Panc1 (cell line): ENCODE measurements around the gene BIRC6. TPM values are rescaled to one million over a fixed set of nuclear protein-coding genes. Genes with fewer than 3 reads are reported as not detected.

ENCODE experiments used
- ATAC-seq: fragments of 200-7000 bp; cut with Tn5 transposase; 2 replicates; pipeline ENCODE4 v1.9.1; 2020; ENCODE audit warnings: mild to moderate bottlenecking, moderate library complexity
- BruUV-seq: library from RNA; stranded (reverse); fragments of 400-500 nt; replicated peaks from 2 replicates; lab custom pipeline; 2021; lab: Mats Ljungman, UMichigan
- CTCF ChIA-PET: fragments of 300-600 bp; sonication (Branson Sonifier 250); formaldehyde crosslinking; loops from one replicate; lab custom pipeline; 2022; ENCODE audit warnings: antibody characterized with exemption; lab: Charles Lee
- POLR2A ChIA-PET: fragments of 300-600 bp; sonication (Branson Sonifier 250); formaldehyde crosslinking; loops from one replicate; lab custom pipeline; 2022; ENCODE audit warnings: antibody characterized with exemption; lab: Charles Lee
- DNase-seq: peaks from one replicate; pipeline ENCODE4 v3.0.0-alpha.2; 2010; ENCODE audit warnings: low read depth, low spot score
- H3K27ac ChIP-seq: 2 replicates; pipeline ENCODE4 v1.5.1; 2011; ENCODE audit warnings: mild to moderate bottlenecking, low read length, inconsistent platforms
- H3K27me3 ChIP-seq: fragments of 200-500 bp; sonication (Bioruptor generic); 2 replicates; pipeline ENCODE4 v1.6.0; 2014; ENCODE audit warnings: low read length, inconsistent platforms; ENCODE audit not compliant: control insufficient read depth, insufficient read depth
- H3K36me3 ChIP-seq: fragments of 200-500 bp; sonication (Bioruptor generic); 2 replicates; pipeline ENCODE4 v1.5.1; 2014; ENCODE audit warnings: inconsistent platforms, mild to moderate bottlenecking, low read length, moderate library complexity; ENCODE audit not compliant: control insufficient read depth, insufficient read depth
- H3K4me1 ChIP-seq: 2 replicates; pipeline ENCODE4 v1.5.1; 2011; ENCODE audit warnings: inconsistent platforms, mild to moderate bottlenecking, low read length, moderate library complexity; ENCODE audit not compliant: control insufficient read depth, insufficient read depth
- H3K4me3 ChIP-seq, 2 experiments: 2 replicates each; pipeline ENCODE4 v1.5.1; 2011 to 2012; ENCODE audit warnings: low read depth in 2 of 2, low read length in 2 of 2, mild to moderate bottlenecking in 2 of 2, inconsistent platforms in 1 of 2, moderate library complexity in 1 of 2
- H3K9me3 ChIP-seq: fragments of 200-500 bp; sonication (Bioruptor generic); 2 replicates; pipeline ENCODE4 v1.5.1; 2014; ENCODE audit warnings: low read depth, mild to moderate bottlenecking, inconsistent platforms, low read length, moderate library complexity; ENCODE audit not compliant: control insufficient read depth, insufficient read depth
- POLR2AphosphoS5 ChIP-seq: IDR thresholded peaks from 2 replicates; pipeline ENCODE4 v1.6.1; 2012; ENCODE audit warnings: mild to moderate bottlenecking, low read depth, low read length, moderate library complexity
- SIN3A ChIP-seq: IDR thresholded peaks from 2 replicates; pipeline ENCODE4 v1.6.1; 2012; ENCODE audit warnings: low read depth, mild to moderate bottlenecking, low read length, moderate library complexity, borderline replicate concordance; ENCODE audit not compliant: insufficient read depth
- TCF7L2 ChIP-seq: IDR thresholded peaks from 2 replicates; pipeline ENCODE4 v1.6.1; 2011; ENCODE audit warnings: mild to moderate bottlenecking, low read depth, low read length, inconsistent platforms
- in situ Hi-C: cut with HindIII; loops from 2 replicates; pipeline ENCODE4 v1.10.0; 2016; ENCODE audit warnings: low sequenced_read_pairs, low pct_unique_long_range_greater_than_20kb
- intact Hi-C: fragments of 100-400 bp; cut with micrococcal nuclease; formaldehyde crosslinking; loops from one replicate; pipeline ENCODE4 v1.10.0; 2022; ENCODE audit not compliant: unreplicated experiment
- total RNA-seq: library from RNA; stranded (reverse); gene quantifications from one replicate; pipeline ENCODE4 v1.2.1, GENCODE V29; 2021; ENCODE audit not compliant: unreplicated experiment
- TF ChIP-seq, protein P1 (sequence below): fragments of 450-650 bp; IDR thresholded peaks from 2 replicates; pipeline ENCODE4 v1.5.1; 2017; ENCODE audit warnings: mild to moderate bottlenecking
- TF ChIP-seq, protein P2 (sequence below), 2 experiments: IDR thresholded peaks; 2 replicates each; pipeline ENCODE4 v1.6.1; 2011 to 2012; ENCODE audit warnings: low read depth in 2 of 2, control low read depth in 1 of 2, low read length in 1 of 2, mild to moderate bottlenecking in 1 of 2, moderate library complexity in 1 of 2; ENCODE audit not compliant: insufficient read depth in 1 of 2

Gene BIRC6
- total RNA-seq, 1 experiment from 2014 or later, result 73.1 TPM

DNA sequence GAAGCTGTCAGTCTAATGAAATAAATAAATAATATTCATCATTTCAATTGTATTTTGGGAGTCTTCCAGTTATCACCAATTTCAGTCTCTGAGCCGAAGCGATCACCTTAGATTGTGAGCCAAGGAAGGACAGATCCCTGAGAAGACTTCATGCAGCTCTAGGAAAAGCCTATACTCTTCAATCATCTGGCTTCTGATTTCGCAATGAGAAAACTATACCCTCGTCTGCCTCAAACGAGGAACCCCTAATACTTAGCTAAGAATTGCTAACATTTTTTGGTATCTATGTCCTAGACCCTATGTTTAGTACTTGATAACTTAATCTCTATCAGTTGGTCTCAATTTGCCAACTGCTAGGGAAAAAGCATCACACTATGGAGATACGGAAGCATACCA is 266.5 kb downstream of the BIRC6 start:
- no peak for TF ChIP-seq SIN3A
- TF ChIP-seq POLR2AphosphoS5, result no peak
- TF ChIP-seq, protein P1, sequence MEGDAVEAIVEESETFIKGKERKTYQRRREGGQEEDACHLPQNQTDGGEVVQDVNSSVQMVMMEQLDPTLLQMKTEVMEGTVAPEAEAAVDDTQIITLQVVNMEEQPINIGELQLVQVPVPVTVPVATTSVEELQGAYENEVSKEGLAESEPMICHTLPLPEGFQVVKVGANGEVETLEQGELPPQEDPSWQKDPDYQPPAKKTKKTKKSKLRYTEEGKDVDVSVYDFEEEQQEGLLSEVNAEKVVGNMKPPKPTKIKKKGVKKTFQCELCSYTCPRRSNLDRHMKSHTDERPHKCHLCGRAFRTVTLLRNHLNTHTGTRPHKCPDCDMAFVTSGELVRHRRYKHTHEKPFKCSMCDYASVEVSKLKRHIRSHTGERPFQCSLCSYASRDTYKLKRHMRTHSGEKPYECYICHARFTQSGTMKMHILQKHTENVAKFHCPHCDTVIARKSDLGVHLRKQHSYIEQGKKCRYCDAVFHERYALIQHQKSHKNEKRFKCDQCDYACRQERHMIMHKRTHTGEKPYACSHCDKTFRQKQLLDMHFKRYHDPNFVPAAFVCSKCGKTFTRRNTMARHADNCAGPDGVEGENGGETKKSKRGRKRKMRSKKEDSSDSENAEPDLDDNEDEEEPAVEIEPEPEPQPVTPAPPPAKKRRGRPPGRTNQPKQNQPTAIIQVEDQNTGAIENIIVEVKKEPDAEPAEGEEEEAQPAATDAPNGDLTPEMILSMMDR, result no peak
- POLR2A ChIA-PET, result interaction anchor here (0.5 kb wide), 1 partner anchor 9 kb away, joined by 4 read pairs; no protein-coding TSS in a partner anchor
- ATAC-seq (no peak), DNase-seq (no peak)
- Histone ChIP-seq H3K36me3 (peaks cover 9% of the 10 kb centered on the region), H3K27ac (no peak overlapping the region), H3K4me1 (no peaks in the 10 kb centered on the region; the same call in 1 of the 2 replicates), H3K9me3 (no peaks in the 10 kb centered on the region), H3K4me3 (no peak overlapping the region), H3K27me3 (no peaks in the 10 kb centered on the region)
- in situ Hi-C loops (no loop called here), intact Hi-C loops (no loop called here)
- no TSS peak for BruUV-seq
- CTCF ChIA-PET, result no interaction called here

DNA sequence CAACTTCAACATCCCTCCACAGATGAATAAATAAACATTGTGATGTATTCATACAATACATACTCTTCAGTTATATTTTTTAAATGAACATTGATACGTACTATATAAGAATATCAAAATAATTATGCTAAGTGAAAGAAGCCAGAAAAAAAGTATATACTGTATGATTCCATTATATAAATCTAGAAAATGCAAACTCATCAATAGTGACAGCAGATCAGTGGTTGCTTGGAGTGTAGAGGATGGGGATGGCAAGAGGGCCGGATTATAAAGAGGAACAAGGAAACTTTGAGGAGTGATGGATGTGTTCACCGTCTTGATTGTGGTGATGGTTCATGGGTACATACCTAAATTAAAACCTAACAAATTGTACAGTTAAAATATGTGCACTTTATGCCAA is 268.0 kb downstream of the BIRC6 start:
- no peaks in the 10 kb centered on the region; the same call in 1 of the 2 replicates for H3K36me3 ChIP-seq
- POLR2A ChIA-PET, result no interaction called here
- H3K4me1 ChIP-seq, result no peaks in the 10 kb centered on the region; the same call in 1 of the 2 replicates
- BruUV-seq, result no TSS peak
- H3K4me3 ChIP-seq, result no peak overlapping the region
- no peaks in the 10 kb centered on the region for H3K27me3 ChIP-seq
- no peak for ATAC-seq
- DNase-seq, result no peak
- intact Hi-C loops, result no loop called here
- CTCF ChIA-PET, result no interaction called here
- H3K27ac ChIP-seq, result no peak overlapping the region
- H3K9me3 ChIP-seq, result no peaks in the 10 kb centered on the region
- in situ Hi-C loops, result no loop called here
- no peak for TF ChIP-seq TCF7L2
- TF ChIP-seq, protein P1, result no peak
- no peak for TF ChIP-seq POLR2AphosphoS5
- TF ChIP-seq, protein P2, sequence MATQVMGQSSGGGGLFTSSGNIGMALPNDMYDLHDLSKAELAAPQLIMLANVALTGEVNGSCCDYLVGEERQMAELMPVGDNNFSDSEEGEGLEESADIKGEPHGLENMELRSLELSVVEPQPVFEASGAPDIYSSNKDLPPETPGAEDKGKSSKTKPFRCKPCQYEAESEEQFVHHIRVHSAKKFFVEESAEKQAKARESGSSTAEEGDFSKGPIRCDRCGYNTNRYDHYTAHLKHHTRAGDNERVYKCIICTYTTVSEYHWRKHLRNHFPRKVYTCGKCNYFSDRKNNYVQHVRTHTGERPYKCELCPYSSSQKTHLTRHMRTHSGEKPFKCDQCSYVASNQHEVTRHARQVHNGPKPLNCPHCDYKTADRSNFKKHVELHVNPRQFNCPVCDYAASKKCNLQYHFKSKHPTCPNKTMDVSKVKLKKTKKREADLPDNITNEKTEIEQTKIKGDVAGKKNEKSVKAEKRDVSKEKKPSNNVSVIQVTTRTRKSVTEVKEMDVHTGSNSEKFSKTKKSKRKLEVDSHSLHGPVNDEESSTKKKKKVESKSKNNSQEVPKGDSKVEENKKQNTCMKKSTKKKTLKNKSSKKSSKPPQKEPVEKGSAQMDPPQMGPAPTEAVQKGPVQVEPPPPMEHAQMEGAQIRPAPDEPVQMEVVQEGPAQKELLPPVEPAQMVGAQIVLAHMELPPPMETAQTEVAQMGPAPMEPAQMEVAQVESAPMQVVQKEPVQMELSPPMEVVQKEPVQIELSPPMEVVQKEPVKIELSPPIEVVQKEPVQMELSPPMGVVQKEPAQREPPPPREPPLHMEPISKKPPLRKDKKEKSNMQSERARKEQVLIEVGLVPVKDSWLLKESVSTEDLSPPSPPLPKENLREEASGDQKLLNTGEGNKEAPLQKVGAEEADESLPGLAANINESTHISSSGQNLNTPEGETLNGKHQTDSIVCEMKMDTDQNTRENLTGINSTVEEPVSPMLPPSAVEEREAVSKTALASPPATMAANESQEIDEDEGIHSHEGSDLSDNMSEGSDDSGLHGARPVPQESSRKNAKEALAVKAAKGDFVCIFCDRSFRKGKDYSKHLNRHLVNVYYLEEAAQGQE (IDR thresholded peaks at IDR 0.05; ENCODE audit: insufficient read depth in 1 of 2, low read depth in 2 of 2, low read length in 1 of 2), result no peak
- no peak for TF ChIP-seq SIN3A
